Activated CD4-positive, alpha-beta T cell treated with anti-CD3 and anti-CD28 coated beads for 48 hours (primary cell): ENCODE measurements around the gene ARMS2.

Experiments used
- DNase-seq: peaks from one replicate; pipeline ENCODE4 v3.0.0-alpha.2; 2020

Gene ARMS2

DNA sequence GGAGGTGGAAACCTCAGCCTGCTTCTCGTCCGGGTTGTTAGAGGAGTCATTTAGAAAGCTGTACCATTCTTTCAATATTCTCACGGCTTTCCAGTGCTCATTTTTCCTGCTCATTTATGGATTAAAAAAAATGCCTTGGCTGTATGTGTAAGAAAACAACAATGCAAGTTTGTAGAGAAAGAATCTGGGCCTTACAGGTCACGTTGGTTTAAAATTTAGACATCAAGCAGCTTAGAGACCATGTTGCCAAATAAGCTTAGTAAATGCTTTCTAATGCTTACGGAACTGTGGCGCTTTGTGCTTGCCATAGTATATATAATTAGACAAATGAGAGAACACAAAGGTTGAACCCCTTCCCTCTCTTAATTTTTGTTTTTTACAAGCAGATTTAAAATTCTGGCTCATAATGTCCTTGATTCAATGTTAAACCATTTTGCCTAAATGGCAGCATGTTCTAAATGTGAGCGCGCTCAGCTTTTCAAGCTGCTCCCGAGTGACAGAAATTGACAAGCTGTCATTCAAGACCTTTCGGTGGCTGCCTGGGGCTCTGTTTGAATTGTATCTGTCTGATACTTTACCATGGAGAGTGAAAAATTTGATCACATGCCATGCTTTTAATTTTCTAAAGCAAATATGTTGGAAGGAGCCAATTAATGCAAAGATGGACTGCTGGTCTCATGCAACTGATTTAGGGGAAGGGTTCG, 1.1 kb downstream of the ARMS2 start:
- no peak for DNase-seq

DNA sequence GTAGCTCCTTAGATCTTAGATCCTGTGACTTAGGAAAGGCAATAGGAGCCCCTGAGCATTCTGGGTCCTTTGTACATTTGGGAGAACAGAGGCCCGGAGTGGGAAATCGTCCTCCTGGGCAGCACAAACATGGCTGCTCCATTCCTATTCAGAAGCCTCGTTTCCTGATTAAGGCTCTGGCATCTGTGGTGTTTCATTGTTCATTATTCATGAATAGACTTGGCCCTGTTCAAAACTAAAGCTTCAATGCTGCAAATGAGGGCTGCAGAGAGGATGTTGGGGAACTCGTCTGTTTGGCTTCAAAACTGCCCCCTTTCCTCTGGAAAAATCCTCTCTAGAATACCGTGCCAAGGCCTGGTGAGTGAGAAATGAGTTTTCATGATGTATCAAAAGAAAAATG, 3.5 kb downstream of the ARMS2 start:
- DNase-seq, result no peak

DNA sequence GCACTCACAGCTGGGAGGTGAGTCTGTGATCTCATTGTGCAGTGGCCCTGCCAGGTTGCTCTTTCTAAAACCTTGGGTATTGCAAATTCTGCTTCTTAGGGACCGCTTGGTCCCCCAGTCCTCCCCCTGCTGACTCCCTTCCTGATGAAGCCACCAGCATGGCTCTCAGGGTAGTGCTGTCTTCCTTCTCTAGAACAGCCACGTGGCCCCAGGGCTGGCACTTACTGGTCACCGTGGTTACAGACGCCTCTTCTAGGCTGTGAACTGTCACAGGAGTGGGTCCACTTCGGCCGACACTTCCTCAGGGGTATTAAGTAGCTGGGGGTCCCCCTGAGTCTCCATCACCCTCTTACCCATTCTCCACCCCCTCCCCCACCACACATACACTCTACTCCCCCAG, 4.2 kb downstream of the ARMS2 start:
- DNase-seq, result no peak

GRCh38 chr10:122459561-122460273, 5.3 kb downstream of the ARMS2 start:
- DNase-seq, result no peak

GRCh38 chr10:122460891-122461293, 6.4 kb downstream of the ARMS2 start:
- DNase-seq, result no peak

DNA sequence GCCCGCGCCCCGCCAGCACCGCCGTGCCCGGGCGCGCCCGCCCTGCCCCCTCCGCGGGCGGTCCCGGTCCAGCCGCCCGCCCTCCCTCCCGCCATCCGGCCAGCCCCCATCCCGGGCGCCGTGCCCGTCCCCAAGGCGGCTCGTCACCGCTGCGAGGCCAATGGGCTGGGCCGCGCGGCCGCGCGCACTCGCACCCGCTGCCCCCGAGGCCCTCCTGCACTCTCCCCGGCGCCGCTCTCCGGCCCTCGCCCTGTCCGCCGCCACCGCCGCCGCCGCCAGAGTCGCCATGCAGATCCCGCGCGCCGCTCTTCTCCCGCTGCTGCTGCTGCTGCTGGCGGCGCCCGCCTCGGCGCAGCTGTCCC, 6.9 kb downstream of the ARMS2 start, which contains the start of gene HTRA1:
TSS of gene HTRA1 (plus strand) at position 187 of the 362 bp plus-strand sequence. CDS start at position 287, 100 bp downstream.
- no peak for DNase-seq

DNA sequence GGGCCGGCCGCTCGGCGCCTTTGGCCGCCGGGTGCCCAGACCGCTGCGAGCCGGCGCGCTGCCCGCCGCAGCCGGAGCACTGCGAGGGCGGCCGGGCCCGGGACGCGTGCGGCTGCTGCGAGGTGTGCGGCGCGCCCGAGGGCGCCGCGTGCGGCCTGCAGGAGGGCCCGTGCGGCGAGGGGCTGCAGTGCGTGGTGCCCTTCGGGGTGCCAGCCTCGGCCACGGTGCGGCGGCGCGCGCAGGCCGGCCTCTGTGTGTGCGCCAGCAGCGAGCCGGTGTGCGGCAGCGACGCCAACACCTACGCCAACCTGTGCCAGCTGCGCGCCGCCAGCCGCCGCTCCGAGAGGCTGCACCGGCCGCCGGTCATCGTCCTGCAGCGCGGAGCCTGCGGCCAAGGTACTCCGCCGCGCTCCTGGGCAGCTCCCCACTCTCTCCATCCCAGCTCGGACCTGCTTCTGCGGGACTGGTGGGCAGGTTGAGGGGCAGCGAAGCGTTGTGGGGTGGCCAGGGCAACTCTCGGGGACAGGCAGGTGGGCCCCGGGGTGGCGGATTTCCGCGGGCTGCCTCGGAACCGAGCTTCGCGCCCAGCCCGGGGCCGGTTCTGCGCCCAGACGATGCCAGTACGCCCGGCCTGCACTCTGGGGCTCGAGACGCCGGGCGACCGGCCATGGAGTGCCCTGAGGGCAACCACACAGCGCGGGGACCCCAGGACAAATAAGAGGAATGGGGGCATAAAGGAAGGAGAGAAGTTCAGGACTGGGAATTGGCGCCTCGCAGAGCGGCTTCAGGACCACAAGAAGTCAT, 7.5 kb downstream of the ARMS2 start:
- DNase-seq, result no peak

- peak; percentile 18 for DNase-seq
Measured at GRCh38 chr10:122462533-122463465, 8.3 kb downstream of the ARMS2 start.

GRCh38 chr10:122463466-122464249, 9.2 kb downstream of the ARMS2 start:
- DNase-seq, result no peak

DNA sequence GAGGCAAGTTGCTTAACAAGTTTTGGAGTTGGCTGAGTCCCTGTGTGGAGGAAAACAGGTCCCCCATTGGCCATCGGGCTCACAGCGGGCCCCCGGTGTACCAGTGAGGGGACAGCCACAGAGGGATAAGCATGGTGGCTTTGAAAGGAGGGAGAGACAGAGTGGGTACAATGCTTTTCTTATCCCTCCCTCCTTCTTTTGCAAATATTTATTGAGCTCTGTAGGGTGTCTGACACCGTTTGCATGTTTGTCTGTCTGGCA, 9.7 kb downstream of the ARMS2 start:
- no peak for DNase-seq

- no peak for DNase-seq
Measured at GRCh38 chr10:122464586-122464985, 10.1 kb downstream of the ARMS2 start.

GRCh38 chr10:122465401-122466040, 11.1 kb downstream of the ARMS2 start:
- no peak for DNase-seq

DNA sequence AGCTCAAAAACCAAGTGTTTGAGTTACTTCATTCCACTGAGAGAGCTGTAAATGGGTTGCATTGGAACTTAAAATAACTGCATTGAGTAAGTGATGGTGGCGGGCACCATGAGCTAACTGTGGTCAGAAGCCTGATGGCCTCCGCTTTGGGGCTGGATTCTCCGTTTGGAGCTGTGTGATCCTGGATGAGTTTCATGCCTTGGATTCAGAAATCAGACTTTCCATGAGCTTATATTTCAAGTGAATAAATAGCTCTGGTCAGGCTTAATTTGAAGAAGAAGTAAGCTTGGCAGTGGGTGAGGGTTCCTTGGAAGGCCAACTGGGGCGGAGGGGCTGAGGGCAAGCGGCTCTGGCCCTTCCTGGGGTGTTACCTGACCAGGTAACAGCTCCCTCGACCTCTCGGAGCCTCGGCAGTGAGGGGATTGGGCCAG, 12.5 kb downstream of the ARMS2 start:
- DNase-seq, result no peak

- DNase-seq, result no peak
Measured at GRCh38 chr10:122467701-122468100, 13.2 kb downstream of the ARMS2 start.

- DNase-seq, result no peak
Measured at GRCh38 chr10:122468307-122468925, 14.0 kb downstream of the ARMS2 start.

DNA sequence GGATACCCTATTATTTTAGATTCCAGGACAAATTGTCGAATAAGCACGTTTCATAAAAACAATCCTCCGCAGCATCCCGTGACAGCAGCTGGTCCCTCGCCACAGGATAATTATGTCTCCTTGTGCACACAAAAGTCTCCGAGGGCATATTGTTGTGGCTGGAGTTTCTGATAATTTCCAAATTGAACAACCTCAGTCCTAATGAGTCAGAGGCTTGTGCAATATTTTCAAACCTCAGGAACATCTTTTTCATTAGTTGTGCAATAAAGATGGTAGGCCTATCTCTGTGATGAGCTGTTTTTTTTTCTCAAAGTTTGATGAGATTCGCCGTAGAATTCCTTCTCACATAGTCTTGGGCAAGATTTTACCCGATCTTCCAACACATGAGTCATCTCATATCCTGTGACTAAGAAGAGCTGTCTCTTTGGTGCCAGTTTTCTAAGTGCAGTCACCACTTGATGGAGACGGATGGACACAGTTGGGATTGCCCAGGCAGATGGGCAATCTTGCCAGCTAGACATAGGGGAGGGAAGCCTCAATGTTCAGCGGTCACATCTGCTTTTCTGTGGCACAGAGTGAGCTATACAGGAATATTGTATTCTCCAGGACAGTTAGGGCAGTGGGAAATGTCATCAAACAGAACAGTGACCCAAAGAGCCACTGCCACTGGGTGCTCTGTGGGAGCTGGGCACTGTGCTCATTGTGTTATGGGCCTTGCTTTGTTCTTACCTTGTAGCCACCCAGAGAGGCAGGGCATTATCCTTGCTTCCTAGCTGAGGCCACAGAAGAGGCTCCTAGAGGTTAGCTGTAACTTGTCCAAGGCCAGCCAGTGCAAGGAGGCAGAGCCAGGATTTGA, 14.7 kb downstream of the ARMS2 start:
- DNase-seq, result no peak

DNA sequence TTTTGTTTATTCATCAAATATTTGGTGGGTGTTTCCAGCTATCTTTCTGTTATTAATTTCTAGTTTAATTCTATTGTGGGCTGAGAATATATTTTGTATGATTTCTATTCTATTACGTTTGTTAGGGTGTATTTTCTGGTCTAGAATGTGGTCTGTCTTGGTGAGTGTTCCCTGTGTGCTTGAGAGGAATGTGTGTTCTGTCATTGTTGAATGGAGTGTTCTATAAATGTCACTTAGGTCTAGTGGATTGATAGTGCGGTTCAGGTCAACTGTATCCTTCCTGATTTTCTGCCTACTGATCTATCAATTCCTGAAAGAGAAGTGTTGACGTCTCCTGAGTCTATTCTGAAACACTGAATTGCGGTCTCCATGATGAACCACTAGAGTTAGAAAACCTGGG, 15.4 kb downstream of the ARMS2 start:
- no peak for DNase-seq

DNA sequence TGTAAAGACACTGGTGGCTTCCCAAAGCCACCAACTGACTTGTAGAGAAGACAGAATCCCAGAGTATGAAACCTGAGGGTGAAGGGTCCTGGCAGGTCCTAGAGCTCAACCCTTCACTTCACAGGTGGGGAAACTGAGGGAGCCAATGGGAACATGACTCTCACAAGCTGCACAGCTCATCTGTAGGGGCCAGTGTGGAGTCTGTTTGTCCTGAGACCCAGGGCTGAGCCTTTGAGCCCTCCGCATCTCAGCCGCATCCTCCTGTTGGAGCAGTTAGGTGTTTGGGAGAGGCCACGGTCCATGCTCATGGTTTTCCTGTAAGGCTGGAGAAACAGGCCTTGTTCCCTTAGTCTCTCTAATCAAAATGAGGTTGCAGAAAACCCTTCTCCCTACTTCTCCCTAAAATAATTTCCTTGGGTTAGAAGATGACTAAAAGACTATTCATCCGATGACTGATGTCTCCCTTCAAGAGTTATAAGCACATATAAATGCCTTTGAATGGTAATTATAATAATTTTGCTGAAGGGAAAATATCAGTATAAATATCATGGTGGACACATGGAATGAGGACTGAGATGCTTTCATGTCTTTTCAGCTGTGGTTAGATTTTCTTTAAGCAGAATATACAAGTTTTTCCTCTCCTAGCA, 17.2 kb downstream of the ARMS2 start:
- no peak for DNase-seq

DNA sequence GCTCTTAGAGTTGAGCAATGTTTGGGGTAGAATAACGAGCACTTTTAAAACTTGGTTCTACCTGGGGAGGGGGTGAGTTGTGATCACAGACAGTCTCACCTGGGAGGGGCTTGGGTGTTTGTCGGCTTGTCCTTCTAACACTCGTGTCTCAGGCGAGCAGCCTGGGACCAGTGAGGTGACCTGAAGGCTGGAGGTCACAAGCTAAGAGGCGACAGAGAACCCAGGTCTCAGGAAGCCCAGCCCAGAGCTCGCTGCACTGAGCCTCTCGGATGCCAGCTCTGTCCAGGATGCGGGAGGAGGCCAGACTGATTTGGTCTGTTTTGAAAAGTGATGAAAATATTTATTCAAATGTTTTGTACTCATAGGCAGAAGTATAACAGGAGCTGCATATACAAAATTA, 18.7 kb downstream of the ARMS2 start:
- DNase-seq, result no peak
